ENCODE results near the gene COL6A6. TPM values are rescaled to one million over a fixed set of nuclear protein-coding genes. Genes with fewer than 3 reads are reported as not detected.
"Not testable (repeated sequence)": the region's sequence is repeated elsewhere in the genome, so short reads cannot be mapped to it uniquely, and the experiment has no call there.

The COL6A6 gene
- total and polyA plus RNA-seq, 4 donors: 0.29 to 6.2 (median 1.6) TPM

GRCh38 chr3:130528120-130528519, 11.1 kb downstream of the COL6A6 start:
- 80% methylated on average over 1 of the region's 1 CpG for WGBS (ENCODE audit: insufficient coverage)
- H3K9me3 ChIP-seq (ENCODE audit: control insufficient read depth, insufficient read depth, low read length): no peaks in the 10 kb centered on the region
- H3K36me3 ChIP-seq (ENCODE audit: control insufficient read depth, insufficient read depth, low read length): no peaks in the 10 kb centered on the region
- no peak overlapping the region for H3K27ac ChIP-seq (ENCODE audit: low read depth, low read length)
- no peak for DNase-seq (ENCODE audit: low read depth in 4 of 6, low spot score in 6 of 6)
- no peaks in the 10 kb centered on the region for H3K27me3 ChIP-seq (ENCODE audit: control insufficient read depth, insufficient read depth, low read length)
- no peaks in the 10 kb centered on the region for H3K4me1 ChIP-seq (ENCODE audit: control insufficient read depth, insufficient read depth, low read length)
- no peak overlapping the region for H3K4me3 ChIP-seq (ENCODE audit: low read depth, low read length)

DNA sequence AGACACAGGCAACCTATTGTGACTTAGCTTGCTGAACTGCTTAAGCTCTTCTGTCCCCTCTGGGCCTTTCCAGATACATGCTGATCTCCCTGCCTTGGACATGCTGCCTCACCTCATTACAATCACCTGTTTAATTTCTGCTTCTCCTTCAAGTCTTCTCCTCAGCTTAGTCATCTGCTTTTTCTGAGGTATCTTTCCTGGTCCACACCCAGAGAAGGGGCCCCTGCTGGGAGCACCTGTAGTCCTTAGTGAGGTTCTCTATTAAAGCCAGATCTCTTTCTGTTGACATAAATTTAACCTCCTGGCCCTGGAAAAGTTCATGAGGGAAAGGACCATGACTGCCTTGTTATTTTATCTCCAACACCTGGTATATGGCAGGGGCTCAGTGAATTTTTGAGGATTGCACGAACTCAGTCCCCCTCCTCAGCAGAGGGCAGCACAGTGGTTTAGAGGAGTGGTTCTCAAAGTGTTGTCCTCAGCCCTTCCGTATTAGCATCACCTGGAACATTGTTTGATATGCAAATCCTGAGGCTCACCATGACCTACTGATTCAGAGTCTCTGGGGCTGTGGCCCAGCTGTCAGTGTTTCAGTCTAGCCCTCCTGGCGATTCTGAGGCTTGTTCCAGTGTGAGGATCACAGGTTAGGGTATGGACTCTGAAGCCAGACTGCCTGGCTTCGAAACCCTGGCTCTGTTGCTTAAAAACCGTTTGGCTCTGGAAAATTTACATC, 12.7 kb downstream of the COL6A6 start:
- Histone ChIP-seq H3K4me3 (ENCODE audit: low read depth, low read length) (no peak overlapping the region), H3K27ac (ENCODE audit: low read depth, low read length) (no peak overlapping the region), H3K27me3 (ENCODE audit: control insufficient read depth, insufficient read depth, low read length) (no peaks in the 10 kb centered on the region), H3K4me1 (ENCODE audit: control insufficient read depth, insufficient read depth, low read length) (no peaks in the 10 kb centered on the region), H3K9me3 (ENCODE audit: control insufficient read depth, insufficient read depth, low read length) (no peaks in the 10 kb centered on the region), H3K36me3 (ENCODE audit: control insufficient read depth, insufficient read depth, low read length) (no peaks in the 10 kb centered on the region)
- no peak for DNase-seq (ENCODE audit: low read depth in 4 of 6, low spot score in 6 of 6)
- 77% methylated on average over 3 of the region's 5 CpGs for WGBS (ENCODE audit: insufficient coverage)

GRCh38 chr3:130533247-130533646, 16.3 kb downstream of the COL6A6 start:
- WGBS (ENCODE audit: insufficient coverage): 89% methylated on average over 1 of the region's 2 CpGs
- H3K9me3 ChIP-seq (ENCODE audit: control insufficient read depth, insufficient read depth, low read length): no peaks in the 10 kb centered on the region
- H3K27ac ChIP-seq (ENCODE audit: low read depth, low read length): no peak overlapping the region
- H3K4me3 ChIP-seq (ENCODE audit: low read depth, low read length): no peak overlapping the region
- no peaks in the 10 kb centered on the region for H3K36me3 ChIP-seq (ENCODE audit: control insufficient read depth, insufficient read depth, low read length)
- no peaks in the 10 kb centered on the region for H3K4me1 ChIP-seq (ENCODE audit: control insufficient read depth, insufficient read depth, low read length)
- no peaks in the 10 kb centered on the region for H3K27me3 ChIP-seq (ENCODE audit: control insufficient read depth, insufficient read depth, low read length)
- no peak for DNase-seq (ENCODE audit: low read depth in 4 of 6, low spot score in 6 of 6)

DNA sequence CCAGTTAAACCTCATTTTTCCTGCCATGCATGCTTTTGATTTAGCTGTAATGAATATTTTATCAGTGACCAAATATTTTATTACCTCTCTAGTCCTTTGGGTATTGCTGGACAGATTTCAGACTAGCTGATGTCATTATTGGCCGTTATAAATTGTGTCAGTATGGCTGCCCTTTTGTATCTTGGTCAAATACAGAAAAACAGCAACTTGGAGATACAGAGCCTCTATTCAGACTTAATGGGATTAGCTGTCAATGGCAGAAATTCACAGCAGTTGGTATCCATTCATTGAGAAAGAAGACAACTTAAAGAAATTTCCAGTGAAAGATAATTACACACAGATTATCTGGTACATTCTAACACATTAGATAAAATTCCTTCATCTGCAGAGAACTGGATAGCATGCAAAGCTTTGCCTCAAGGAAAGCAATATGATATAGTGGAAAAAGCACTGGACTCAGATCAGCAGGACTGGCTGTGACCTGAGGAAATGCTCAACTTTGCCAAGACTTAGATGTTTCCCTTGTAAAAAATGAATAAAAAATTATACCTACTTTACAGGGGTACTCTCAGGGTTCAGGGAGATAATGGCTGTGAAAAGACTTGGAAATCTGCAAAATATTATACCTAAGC, 20.8 kb downstream of the COL6A6 start:
- no peaks in the 10 kb centered on the region for H3K36me3 ChIP-seq (ENCODE audit: control insufficient read depth, insufficient read depth, low read length)
- no peaks in the 10 kb centered on the region for H3K27me3 ChIP-seq (ENCODE audit: control insufficient read depth, insufficient read depth, low read length)
- no peaks in the 10 kb centered on the region for H3K4me1 ChIP-seq (ENCODE audit: control insufficient read depth, insufficient read depth, low read length)
- no peaks in the 10 kb centered on the region for H3K9me3 ChIP-seq (ENCODE audit: control insufficient read depth, insufficient read depth, low read length)
- peak in 1 of 6 donors; percentile 24 for DNase-seq (ENCODE audit: low read depth in 4 of 6, low spot score in 6 of 6)
- H3K27ac ChIP-seq (ENCODE audit: low read depth, low read length): no peak overlapping the region
- no peak overlapping the region for H3K4me3 ChIP-seq (ENCODE audit: low read depth, low read length)
- WGBS (ENCODE audit: insufficient coverage): no CpG with 5 or more reads among the region's 1 CpG

DNA sequence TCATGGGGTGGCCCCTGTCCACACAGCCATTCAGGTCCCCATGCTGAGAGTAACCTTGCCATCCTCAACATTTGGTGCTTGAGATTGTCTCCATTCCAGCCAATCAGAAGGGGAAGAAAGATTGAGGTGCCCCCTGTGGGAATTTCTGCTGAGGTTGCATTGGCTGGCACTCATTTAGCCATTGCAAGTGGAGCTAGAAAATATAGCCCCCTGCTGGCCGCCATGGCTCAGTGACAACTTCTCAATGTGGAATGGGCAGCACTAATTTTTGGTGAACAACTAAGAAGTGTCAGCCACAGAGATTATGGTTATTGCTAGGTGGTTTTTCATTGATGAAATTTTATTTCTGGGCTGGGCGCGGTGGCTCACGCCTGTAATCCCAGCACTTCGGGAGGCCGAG, 22.0 kb downstream of the COL6A6 start:
- 69% methylated on average over 4 of the region's 6 CpGs for WGBS (ENCODE audit: insufficient coverage)
- no peaks in the 10 kb centered on the region for H3K27me3 ChIP-seq (ENCODE audit: control insufficient read depth, insufficient read depth, low read length)
- no peak overlapping the region for H3K4me3 ChIP-seq (ENCODE audit: low read depth, low read length)
- H3K27ac ChIP-seq (ENCODE audit: low read depth, low read length): no peak overlapping the region
- no peaks in the 10 kb centered on the region for H3K9me3 ChIP-seq (ENCODE audit: control insufficient read depth, insufficient read depth, low read length)
- no peaks in the 10 kb centered on the region for H3K4me1 ChIP-seq (ENCODE audit: control insufficient read depth, insufficient read depth, low read length)
- no peaks in the 10 kb centered on the region for H3K36me3 ChIP-seq (ENCODE audit: control insufficient read depth, insufficient read depth, low read length)
- DNase-seq (ENCODE audit: low read depth in 4 of 6, low spot score in 6 of 6): peak in 2 of 6 donors; percentile 24 to 32

DNA sequence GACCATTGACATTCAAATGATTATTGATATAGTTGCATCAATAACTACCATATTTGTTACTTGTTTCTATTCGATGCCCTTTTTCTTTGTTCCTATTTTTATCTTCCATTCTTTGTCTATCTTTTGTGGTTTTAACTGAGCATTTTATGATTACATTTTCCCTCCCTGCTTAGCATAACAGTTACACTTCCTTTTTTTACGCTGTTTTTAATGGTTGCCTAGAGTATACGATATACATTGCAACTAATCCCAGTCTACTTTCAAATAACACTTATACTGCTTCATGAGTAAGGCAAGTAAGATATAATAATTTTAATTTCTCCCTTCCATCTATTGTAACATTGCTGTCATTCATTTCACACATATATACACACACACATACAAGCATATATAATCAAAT, 26.3 kb downstream of the COL6A6 start:
- no peak for DNase-seq (ENCODE audit: low read depth in 4 of 6, low spot score in 6 of 6)
- no peaks in the 10 kb centered on the region for H3K27me3 ChIP-seq (ENCODE audit: control insufficient read depth, insufficient read depth, low read length)
- H3K9me3 ChIP-seq (ENCODE audit: control insufficient read depth, insufficient read depth, low read length): peaks cover 2% of the 10 kb centered on the region
- H3K27ac ChIP-seq (ENCODE audit: low read depth, low read length): no peak overlapping the region
- no peak overlapping the region for H3K4me3 ChIP-seq (ENCODE audit: low read depth, low read length)
- no peaks in the 10 kb centered on the region for H3K36me3 ChIP-seq (ENCODE audit: control insufficient read depth, insufficient read depth, low read length)
- no CpG with 5 or more reads among the region's 3 CpGs for WGBS (ENCODE audit: insufficient coverage)
- H3K4me1 ChIP-seq (ENCODE audit: control insufficient read depth, insufficient read depth, low read length): no peaks in the 10 kb centered on the region

DNA sequence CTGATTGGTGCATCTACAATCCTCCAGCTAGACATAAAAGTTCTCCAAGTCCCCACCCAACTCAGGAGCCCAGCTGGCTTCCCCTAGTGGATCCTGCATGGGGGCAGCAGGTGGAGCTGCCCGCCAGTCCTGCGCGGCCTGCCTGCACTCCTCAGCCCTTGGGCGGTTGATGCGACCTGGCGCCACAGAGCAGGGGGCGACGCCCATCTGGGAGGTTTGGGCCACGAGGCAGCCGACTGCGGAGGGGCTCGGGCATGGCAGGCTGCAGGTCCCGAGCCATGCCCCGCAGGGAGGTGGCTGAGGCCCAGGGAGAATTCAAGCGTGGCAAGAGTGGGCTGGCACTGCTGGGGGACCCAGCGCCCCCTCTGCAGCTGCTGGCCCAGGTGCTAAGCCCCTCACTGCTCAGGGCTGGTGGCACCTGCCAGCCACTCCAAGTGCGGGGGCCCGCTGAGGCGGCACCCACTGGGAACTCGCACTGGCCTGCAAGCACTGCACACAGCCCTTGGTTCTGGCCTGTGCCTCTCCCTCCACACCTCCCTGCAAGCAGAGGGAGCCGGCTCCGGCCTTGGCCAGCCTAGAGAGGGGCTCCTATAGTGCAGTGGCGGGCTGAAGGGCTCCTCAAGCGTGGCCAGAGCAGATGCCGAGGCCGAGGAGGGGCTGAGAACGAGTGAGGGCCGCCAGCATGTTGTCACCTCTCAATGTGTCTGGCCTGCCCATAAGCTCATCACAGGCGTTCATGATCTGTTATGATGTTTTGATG, 30.1 kb downstream of the COL6A6 start:
- Histone ChIP-seq H3K9me3 (ENCODE audit: control insufficient read depth, insufficient read depth, low read length) (peaks cover 3% of the 10 kb centered on the region), H3K4me1 (ENCODE audit: control insufficient read depth, insufficient read depth, low read length) (no peaks in the 10 kb centered on the region)
- 97% methylated on average over 23 of the region's 29 CpGs for WGBS (ENCODE audit: insufficient coverage)

GRCh38 chr3:130547680-130548065, 30.7 kb downstream of the COL6A6 start:
- H3K9me3 ChIP-seq (ENCODE audit: control insufficient read depth, insufficient read depth, low read length); H3K27ac ChIP-seq (ENCODE audit: low read depth, low read length); DNase-seq (ENCODE audit: low read depth in 4 of 6, low spot score in 6 of 6); H3K4me1 ChIP-seq (ENCODE audit: control insufficient read depth, insufficient read depth, low read length); H3K36me3 ChIP-seq (ENCODE audit: control insufficient read depth, insufficient read depth, low read length); H3K4me3 ChIP-seq (ENCODE audit: low read depth, low read length); H3K27me3 ChIP-seq (ENCODE audit: control insufficient read depth, insufficient read depth, low read length): not testable (repeated sequence)
- 89% methylated on average over 8 of the region's 9 CpGs for WGBS (ENCODE audit: insufficient coverage)

More for the DNA sequence above, 30.1 kb downstream of the COL6A6 start:
- no peak overlapping the region for H3K27ac ChIP-seq (ENCODE audit: low read depth, low read length)
- DNase-seq (ENCODE audit: low read depth in 4 of 6, low spot score in 6 of 6): no peak
- no peaks in the 10 kb centered on the region for H3K27me3 ChIP-seq (ENCODE audit: control insufficient read depth, insufficient read depth, low read length)
- H3K4me3 ChIP-seq (ENCODE audit: low read depth, low read length): no peak overlapping the region
- no peaks in the 10 kb centered on the region for H3K36me3 ChIP-seq (ENCODE audit: control insufficient read depth, insufficient read depth, low read length)

DNA sequence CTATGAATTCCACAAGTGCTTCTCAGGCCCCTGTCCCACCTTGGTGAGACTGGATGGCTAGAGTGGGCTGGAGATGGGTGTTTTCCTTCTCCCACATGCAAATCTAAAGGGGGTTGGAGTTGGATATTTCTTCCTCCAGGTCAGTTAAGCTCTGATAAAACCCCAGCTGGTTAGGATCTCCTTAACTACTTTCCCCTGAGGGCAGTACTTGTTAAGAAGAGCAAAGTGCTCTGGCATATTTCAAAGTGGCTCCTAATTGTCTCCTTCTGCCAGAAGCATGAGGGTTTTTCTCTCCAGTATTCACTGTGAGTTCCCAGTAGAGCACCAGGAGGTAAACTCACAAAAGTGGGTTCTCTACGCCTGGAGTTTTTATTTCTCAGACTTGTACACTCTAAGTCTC, 31.4 kb downstream of the COL6A6 start:
- H3K27ac ChIP-seq (ENCODE audit: low read depth, low read length): no peak overlapping the region
- H3K9me3 ChIP-seq (ENCODE audit: control insufficient read depth, insufficient read depth, low read length): peaks cover 5% of the 10 kb centered on the region
- H3K4me1 ChIP-seq (ENCODE audit: control insufficient read depth, insufficient read depth, low read length): no peaks in the 10 kb centered on the region
- no peak overlapping the region for H3K4me3 ChIP-seq (ENCODE audit: low read depth, low read length)
- H3K36me3 ChIP-seq (ENCODE audit: control insufficient read depth, insufficient read depth, low read length): no peaks in the 10 kb centered on the region
- DNase-seq (ENCODE audit: low read depth in 4 of 6, low spot score in 6 of 6): no peak
- no CpG with 5 or more reads among the region's 1 CpG for WGBS (ENCODE audit: insufficient coverage)
- H3K27me3 ChIP-seq (ENCODE audit: control insufficient read depth, insufficient read depth, low read length): no peaks in the 10 kb centered on the region

All from spinal cord (tissue), 10 donors.